GM12892 (cell line): ENCODE results near the gene FHL2.

Source experiments
- POLR2AphosphoS5 ChIP-seq: IDR thresholded peaks from 2 replicates; pipeline ENCODE4 v1.6.1; 2011; ENCODE audit warnings: low read depth, low read length, control low read depth
- TAF1 ChIP-seq: IDR thresholded peaks from 2 replicates; pipeline ENCODE4 v1.6.1; 2011; ENCODE audit warnings: low read depth, mild to moderate bottlenecking, control low read depth, low read length, borderline replicate concordance

DNA sequence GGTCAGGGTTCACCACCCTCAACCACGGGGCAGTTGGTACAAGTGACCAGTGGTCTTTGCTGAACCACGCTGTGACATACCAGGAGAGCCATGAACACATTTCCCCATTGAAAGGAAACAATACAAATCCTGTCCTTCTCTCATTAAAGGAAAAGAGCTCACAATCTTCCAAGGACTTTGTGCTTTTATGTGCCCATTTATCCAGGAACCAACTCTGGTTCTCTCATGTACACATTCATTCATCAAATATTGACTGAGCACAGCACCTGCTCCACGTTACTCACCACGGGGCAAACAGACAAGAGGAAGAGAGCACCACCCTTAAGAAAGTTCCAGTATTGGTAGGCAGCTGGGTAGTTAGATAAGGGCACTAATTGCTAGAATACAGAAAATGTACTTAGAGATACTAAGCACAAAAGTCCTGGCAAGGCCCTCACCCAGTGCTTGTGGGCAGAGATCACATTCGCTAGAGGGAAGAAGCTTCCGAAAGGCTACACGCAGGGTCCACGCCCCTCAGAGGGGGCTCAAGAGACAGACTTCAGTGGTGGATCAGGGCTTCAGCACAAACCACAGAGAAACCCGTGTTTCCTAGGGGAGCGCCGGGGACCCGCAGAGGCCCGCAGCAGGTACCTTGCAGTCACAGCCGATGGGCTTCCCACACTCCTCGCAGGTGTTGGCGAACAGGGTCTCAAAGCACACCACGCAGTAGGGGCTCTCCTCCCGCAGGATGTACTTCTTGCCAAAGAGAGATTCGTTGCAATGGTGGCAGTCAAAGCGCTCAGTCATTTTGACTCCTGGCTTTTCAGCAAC lies 12.9 kb downstream of the FHL2 start:
- TF ChIP-seq POLR2AphosphoS5 (no peak), TAF1 (no peak)
